Measurements from ENCODE around the gene CYP4A22.
"Not testable (repeated sequence)": the region's sequence is repeated elsewhere in the genome, so short reads cannot be mapped to it uniquely, and the experiment has no call there.

CYP4A22 gene

GRCh38 chr1:47186267-47187185 lies 49.3 kb downstream of the CYP4A22 start:
- DNase-seq, result no peak

GRCh38 chr1:47187231-47187925 lies 50.1 kb downstream of the CYP4A22 start:
- no peak for DNase-seq

DNA sequence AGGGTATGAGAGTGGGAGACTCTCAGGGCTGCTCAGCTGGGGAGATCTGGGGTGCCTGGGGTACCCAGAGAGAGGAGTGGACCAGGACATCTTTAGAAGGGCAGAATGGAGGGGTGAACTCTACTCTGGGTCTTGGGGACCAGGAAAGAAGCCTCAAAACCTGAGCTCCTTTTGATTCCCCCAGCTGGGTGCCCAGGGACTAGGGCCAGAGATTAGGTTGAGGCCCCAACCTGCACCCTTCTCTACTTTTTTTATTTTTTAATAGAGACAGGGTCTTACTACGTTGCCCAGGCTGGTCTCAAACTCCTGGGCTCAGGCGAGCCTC lies 50.6 kb downstream of the CYP4A22 start:
- no peak for DNase-seq

GRCh38 chr1:47188791-47189785 lies 51.8 kb downstream of the CYP4A22 start:
- no peak for DNase-seq

- no peak for DNase-seq
Observed at GRCh38 chr1:47189844-47190508, 52.7 kb downstream of the CYP4A22 start, which contains the start of gene PDZK1IP1. Gene PDZK1IP1 (minus strand): TSS chr1:47190036. CDS start chr1:47189932, 104 bp downstream.

GRCh38 chr1:47190509-47190855 lies 53.2 kb downstream of the CYP4A22 start:
- no peak for DNase-seq

- DNase-seq, result no peak
Observed at GRCh38 chr1:47190857-47191256, 53.6 kb downstream of the CYP4A22 start.

DNA sequence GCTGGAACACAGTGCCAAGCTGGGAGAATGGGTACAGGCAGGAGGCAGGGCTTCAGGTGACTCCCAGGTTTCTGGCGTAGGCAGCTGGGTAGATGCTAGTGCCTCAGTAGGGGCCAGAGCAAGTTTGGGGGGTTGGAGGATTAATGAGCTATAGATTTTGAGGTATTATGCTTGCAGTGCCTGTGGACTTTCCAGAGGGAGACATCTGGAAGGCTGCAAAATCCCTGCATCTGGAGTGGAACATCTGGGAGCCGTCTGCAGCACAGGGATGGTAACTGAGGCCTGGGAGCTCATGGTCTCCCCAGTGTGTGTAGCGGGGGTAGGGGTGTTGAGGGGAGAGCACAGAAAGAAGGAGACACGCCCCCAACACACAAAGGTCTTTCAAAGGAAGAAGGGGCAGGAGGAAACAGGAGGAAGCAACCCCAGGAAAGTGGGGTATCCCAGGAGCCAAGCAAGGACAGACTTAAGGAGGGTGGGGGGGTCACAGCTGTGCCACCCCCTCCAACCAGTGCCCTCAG lies 54.8 kb downstream of the CYP4A22 start:
- no peak for DNase-seq

DNA sequence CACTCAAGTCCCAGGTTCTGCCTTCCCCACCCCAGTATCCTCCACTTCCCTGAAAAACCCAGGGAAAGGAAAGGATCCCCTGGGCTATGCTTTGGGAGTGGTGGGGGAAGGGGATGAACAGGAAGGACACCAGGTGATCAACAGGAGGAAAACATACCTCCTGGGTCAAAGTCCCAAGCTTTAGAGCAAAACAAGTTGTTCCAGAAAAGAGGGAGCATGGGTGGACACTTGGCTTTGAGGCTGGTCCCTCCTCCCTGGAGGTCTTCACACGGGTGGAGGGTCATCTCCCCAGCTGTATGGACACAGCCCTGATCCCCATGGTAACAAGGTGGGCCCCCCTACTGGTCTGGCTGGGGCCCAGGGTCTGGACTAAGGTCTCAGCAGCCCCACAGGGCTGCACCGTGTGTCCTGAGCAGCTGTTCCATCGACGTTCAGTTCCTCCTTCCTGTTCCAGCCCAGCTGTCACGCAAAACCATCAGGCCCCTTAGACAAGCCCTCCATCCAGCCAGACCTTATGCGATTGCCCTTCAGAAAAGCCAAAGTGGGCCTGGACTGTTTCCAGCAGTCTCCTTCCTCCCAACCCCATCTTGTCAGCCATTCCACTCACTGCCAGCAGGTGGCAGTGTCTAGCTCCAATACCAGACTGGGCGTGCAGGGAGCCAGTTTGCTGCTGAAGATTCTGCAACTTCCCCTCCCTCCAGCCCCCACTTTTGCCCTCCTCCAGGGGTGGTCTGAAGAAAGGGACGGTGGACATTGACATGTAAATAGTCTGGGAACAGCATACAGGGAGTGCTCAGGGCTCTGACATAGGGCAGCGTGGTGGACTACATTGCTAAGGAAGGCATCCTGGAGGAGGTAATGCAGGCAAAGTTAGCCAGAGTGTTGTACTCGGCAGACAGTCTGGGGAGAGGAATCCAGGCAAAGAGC lies 55.5 kb downstream of the CYP4A22 start:
- DNase-seq, result peak; percentile 49

DNA sequence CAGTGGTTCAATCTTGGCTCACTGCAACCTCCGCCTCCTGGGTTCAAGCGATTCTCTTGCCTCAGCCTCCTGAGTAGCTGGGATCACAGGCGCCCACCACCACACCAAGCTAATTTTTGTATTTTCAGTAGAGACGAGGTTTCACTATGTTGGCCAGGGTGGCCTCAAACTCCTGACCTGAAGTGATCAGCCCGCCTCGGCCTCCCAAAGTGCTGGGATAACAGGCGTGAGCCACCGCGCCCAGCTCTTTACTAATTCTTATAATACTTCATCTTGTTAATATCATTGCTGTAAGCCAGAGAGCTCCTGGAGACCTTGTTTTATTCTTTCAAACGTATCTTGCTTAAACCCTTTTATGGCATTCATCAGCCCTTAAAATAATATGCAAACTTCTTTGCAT lies 56.3 kb downstream of the CYP4A22 start:
- DNase-seq, result not testable (repeated sequence)

GRCh38 chr1:47194311-47194710 lies 57.1 kb downstream of the CYP4A22 start:
- no peak for DNase-seq

- not testable (repeated sequence) for DNase-seq
Observed at GRCh38 chr1:47195981-47196380, 58.7 kb downstream of the CYP4A22 start.

DNA sequence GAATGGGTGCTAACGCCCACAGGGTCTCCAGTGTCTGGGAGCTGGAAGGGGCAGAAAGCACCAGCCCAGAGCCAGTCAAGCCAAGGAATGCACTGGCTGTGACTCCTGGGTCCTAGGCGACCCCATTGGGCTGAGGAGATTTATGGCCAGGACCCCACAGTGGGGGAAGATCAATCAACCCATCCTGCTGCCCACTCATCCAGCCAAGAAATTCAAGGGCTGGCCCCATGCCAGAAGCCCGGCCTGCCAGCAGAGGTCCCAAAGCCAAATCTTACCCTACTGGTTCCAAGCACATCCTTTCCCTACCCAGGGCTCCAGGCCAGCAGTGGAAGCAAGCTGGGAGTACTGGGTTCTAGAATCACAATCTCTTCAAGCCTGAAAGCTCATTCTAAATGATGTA lies 59.4 kb downstream of the CYP4A22 start:
- no peak for DNase-seq

GRCh38 chr1:47198214-47198613 lies 61.0 kb downstream of the CYP4A22 start:
- no peak for DNase-seq

Data from 8988T (cell line).